Measurements from ENCODE around the gene AUNIP. TPM values are rescaled to one million over a fixed set of nuclear protein-coding genes. Genes with fewer than 3 reads are reported as not detected.

The AUNIP gene
- total and polyA plus RNA-seq, 9 donors: 0.23 to 0.75 (median 0.44) TPM; not detected in 1

DNA sequence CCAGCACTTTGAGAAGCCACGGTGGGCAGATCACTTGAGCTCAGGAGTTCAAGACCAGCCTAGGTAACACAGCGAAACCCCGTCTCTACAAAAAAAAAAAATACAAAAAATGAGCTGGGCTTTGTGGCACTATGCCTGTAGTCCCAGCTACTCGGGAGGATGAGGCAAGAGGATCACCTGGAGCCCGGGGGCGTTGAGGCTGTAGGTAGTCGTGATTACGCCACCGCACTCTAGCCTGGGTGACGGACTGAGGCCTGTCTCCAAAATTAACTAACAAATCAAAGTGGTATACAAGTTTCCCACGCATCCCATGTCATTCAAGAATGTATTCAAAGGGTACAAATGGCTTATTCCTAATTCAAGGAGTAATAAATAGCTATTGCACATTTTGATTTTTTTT, 2.4 kb downstream of the AUNIP start:
- H3K36me3 ChIP-seq: no peaks in the 10 kb centered on the region
- no peak for DNase-seq
- 86 to 90% (median 89%) methylated on average over 11 of the region's 11 CpGs for WGBS, 3 donors
- no peaks in the 10 kb centered on the region for H3K27me3 ChIP-seq
- no peak overlapping the region for H3K4me3 ChIP-seq
- no peaks in the 10 kb centered on the region for H3K9me3 ChIP-seq
- TF ChIP-seq EP300 (IDR thresholded peaks at IDR 0.05) (no peak), POLR2A (IDR thresholded peaks at IDR 0.05) (no peak)
- TF ChIP-seq, protein P1, sequence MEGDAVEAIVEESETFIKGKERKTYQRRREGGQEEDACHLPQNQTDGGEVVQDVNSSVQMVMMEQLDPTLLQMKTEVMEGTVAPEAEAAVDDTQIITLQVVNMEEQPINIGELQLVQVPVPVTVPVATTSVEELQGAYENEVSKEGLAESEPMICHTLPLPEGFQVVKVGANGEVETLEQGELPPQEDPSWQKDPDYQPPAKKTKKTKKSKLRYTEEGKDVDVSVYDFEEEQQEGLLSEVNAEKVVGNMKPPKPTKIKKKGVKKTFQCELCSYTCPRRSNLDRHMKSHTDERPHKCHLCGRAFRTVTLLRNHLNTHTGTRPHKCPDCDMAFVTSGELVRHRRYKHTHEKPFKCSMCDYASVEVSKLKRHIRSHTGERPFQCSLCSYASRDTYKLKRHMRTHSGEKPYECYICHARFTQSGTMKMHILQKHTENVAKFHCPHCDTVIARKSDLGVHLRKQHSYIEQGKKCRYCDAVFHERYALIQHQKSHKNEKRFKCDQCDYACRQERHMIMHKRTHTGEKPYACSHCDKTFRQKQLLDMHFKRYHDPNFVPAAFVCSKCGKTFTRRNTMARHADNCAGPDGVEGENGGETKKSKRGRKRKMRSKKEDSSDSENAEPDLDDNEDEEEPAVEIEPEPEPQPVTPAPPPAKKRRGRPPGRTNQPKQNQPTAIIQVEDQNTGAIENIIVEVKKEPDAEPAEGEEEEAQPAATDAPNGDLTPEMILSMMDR (IDR thresholded peaks at IDR 0.05): no peak
- H3K4me1 ChIP-seq (ENCODE audit: insufficient read depth): peaks cover 3% of the 10 kb centered on the region
- no peak overlapping the region for H3K27ac ChIP-seq
- intact Hi-C loops (cut with DNase I): no loop called here

DNA sequence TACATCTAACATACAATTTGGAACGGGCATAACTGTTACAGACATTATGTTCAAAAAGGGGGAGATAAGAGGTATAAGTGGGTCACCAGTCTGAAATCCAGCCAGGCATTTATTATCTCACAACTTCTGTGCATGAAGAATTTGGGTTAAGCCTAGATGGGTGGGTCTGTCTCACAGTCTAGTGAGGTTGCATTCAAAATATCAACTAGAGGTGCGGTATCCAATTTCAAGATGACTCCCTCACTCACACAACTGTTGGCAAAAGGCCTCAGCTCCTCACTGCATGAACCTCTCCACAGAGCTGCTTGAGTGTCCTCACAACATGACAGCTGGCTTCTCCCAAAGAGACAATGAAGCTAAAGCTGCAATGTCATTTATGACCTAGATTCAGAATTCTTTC, 4.7 kb downstream of the AUNIP start:
- no peak for DNase-seq
- Histone ChIP-seq H3K4me3 (no peak overlapping the region), H3K27me3 (no peaks in the 10 kb centered on the region), H3K36me3 (no peaks in the 10 kb centered on the region), H3K4me1 (ENCODE audit: insufficient read depth) (peaks cover 3% of the 10 kb centered on the region), H3K27ac (no peak overlapping the region), H3K9me3 (no peaks in the 10 kb centered on the region)
- intact Hi-C loops (cut with DNase I): no loop called here
- 87 to 91% (median 88%) methylated on average over 2 of the region's 2 CpGs for WGBS, 3 donors
- TF ChIP-seq, protein P1 (IDR thresholded peaks at IDR 0.05): no peak
- TF ChIP-seq EP300 (IDR thresholded peaks at IDR 0.05) (no peak), POLR2A (IDR thresholded peaks at IDR 0.05) (no peak)

DNA sequence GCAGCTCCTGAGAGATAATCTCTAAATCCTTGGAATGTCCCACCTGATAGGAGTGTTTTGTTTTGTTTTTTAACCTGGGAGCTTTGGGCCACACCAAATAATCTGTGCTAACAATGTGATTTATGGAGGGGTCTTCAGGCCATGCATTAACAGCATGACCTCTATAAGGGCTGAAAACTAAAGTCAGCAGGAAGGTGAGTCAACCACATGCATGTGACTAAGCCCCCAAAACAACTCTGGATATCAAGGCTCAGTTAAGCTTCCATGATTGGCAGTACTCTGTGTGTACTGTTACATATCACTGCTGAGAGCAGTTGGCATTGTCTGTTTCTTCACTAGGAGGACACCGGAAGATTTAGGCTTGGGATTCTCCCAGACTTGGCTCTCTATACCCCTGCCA, 10.7 kb downstream of the AUNIP start:
- no peak for DNase-seq
- H3K9me3 ChIP-seq: no peaks in the 10 kb centered on the region
- no peak overlapping the region for H3K4me3 ChIP-seq
- WGBS, 3 donors: 65 to 88% (median 88%) methylated on average over 1 of the region's 1 CpG
- H3K27me3 ChIP-seq: no peaks in the 10 kb centered on the region
- H3K4me1 ChIP-seq (ENCODE audit: insufficient read depth): no peaks in the 10 kb centered on the region
- intact Hi-C loops (cut with DNase I): no loop called here
- no peak overlapping the region for H3K27ac ChIP-seq
- H3K36me3 ChIP-seq: no peaks in the 10 kb centered on the region
- TF ChIP-seq EP300 (IDR thresholded peaks at IDR 0.05): no peak
- no peak for TF ChIP-seq POLR2A (IDR thresholded peaks at IDR 0.05)

DNA sequence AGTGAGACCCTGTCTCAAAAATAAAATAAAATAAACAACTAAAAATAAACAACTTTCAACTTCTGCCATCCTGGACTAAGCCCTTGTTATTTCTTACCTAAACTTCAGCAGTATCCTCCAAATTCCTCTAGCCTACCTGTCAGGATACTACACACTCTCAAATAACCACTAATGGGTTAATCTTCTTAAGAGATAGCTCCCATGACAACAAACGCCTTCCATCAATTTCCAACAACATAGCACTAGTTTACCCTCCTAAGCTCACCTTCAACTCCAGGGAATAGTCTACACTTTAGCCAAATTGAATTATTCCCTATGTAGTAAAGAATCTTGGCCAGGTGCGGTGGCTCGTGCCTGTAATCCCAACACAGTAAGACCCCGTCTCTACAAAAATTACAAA, 11.3 kb downstream of the AUNIP start:
- Histone ChIP-seq H3K27me3 (no peaks in the 10 kb centered on the region), H3K4me1 (ENCODE audit: insufficient read depth) (no peaks in the 10 kb centered on the region), H3K27ac (no peak overlapping the region), H3K9me3 (no peaks in the 10 kb centered on the region), H3K4me3 (no peak overlapping the region), H3K36me3 (no peaks in the 10 kb centered on the region)
- TF ChIP-seq POLR2A (IDR thresholded peaks at IDR 0.05): no peak
- WGBS, 3 donors: 63 to 76% (median 76%) methylated on average over 4 of the region's 4 CpGs
- no peak for DNase-seq
- intact Hi-C loops (cut with DNase I): no loop called here

DNA sequence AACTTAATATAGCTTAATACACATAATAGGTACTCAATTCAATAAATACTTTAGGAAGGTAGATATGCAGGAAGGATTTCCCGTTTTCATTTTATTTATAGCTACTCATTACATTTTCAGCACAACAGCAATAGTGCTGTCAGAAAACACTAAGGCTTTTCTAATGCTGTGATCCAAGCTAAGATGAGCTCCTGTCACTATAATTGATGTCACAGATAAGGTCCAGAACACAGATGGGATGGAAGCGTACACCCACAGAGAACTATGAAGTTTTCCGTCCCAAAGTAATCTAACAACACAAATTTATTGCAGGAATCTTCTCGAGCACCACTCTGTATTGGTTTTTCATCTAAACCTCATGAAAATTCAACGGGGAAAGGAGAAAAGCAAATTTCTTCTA, 13.6 kb downstream of the AUNIP start:
- no peak for TF ChIP-seq POLR2A (IDR thresholded peaks at IDR 0.05)
- TF ChIP-seq, protein P1 (IDR thresholded peaks at IDR 0.05): no peak
- TF ChIP-seq EP300 (IDR thresholded peaks at IDR 0.05): no peak
- no peaks in the 10 kb centered on the region for H3K36me3 ChIP-seq
- intact Hi-C loops (cut with DNase I): no loop called here
- DNase-seq: no peak
- WGBS, 3 donors: 71 to 82% (median 78%) methylated on average over 5 of the region's 5 CpGs
- H3K4me3 ChIP-seq: no peak overlapping the region
- H3K4me1 ChIP-seq (ENCODE audit: insufficient read depth): no peaks in the 10 kb centered on the region
- H3K27me3 ChIP-seq: no peaks in the 10 kb centered on the region
- no peaks in the 10 kb centered on the region for H3K9me3 ChIP-seq
- no peak overlapping the region for H3K27ac ChIP-seq

Measured in ovary (tissue), 9 donors.